GM23338 (cell line): ENCODE results near the gene UGT1A10. TPM values are rescaled to one million over a fixed set of nuclear protein-coding genes. Genes with fewer than 3 reads are reported as not detected.

Experiments
- ATAC-seq: fragments of 200-7000 bp; cut with Tn5 transposase; 3 replicates; pipeline ENCODE4 v1.9.1; 2020
- DNase-seq: peaks from one replicate; pipeline ENCODE4 v3.0.0-alpha.2; 2015; ENCODE audit warnings: low spot score
- H2AFZ ChIP-seq: fragments of 200-600 bp; sonication (generic); 2 replicates; pipeline ENCODE4 v1.8.0; 2016; ENCODE audit warnings: antibody characterized with exemption, mild to moderate bottlenecking, moderate library complexity
- H3F3A ChIP-seq: fragments of 200-600 bp; sonication (generic); replicated peaks from 2 replicates; pipeline ENCODE4 v1.8.0; 2017; ENCODE audit warnings: antibody characterized with exemption, mixed run types, low read depth
- H3K27ac ChIP-seq: fragments of 200-600 bp; sonication (generic); 2 replicates; pipeline ENCODE4 v1.6.1; 2016; ENCODE audit warnings: low read depth
- H3K27me3 ChIP-seq: fragments of 200-600 bp; sonication (generic); 2 replicates; pipeline ENCODE4 v1.8.0; 2016; ENCODE audit warnings: mild to moderate bottlenecking, mixed run types, moderate library complexity; ENCODE audit not compliant: insufficient read depth
- H3K36me3 ChIP-seq: fragments of 200-600 bp; sonication (generic); 2 replicates; pipeline ENCODE4 v1.8.0; 2016; ENCODE audit warnings: mild to moderate bottlenecking; ENCODE audit not compliant: insufficient read depth
- H3K4me1 ChIP-seq: fragments of 200-600 bp; sonication (generic); 2 replicates; pipeline ENCODE4 v1.8.0; 2016; ENCODE audit warnings: mild to moderate bottlenecking, moderate library complexity; ENCODE audit not compliant: insufficient read depth
- H3K4me2 ChIP-seq: fragments of 200-600 bp; sonication (generic); 2 replicates; pipeline ENCODE4 v1.7.1; 2017; ENCODE audit warnings: mixed run types
- H3K4me3 ChIP-seq: fragments of 200-600 bp; sonication (generic); 2 replicates; pipeline ENCODE4 v1.6.1; 2016; ENCODE audit warnings: mixed run types
- H3K79me2 ChIP-seq: fragments of 200-600 bp; sonication (generic); replicated peaks from 2 replicates; pipeline ENCODE4 v1.8.0; 2017; ENCODE audit warnings: mild to moderate bottlenecking; ENCODE audit not compliant: insufficient read depth
- H3K9me2 ChIP-seq: fragments of 200-600 bp; sonication (generic); 2 replicates; pipeline ENCODE4 v1.8.0; 2017; ENCODE audit not compliant: insufficient read depth
- H4K20me1 ChIP-seq: fragments of 200-600 bp; sonication (generic); replicated peaks from 2 replicates; pipeline ENCODE4 v1.8.0; 2017; ENCODE audit warnings: mild to moderate bottlenecking; ENCODE audit not compliant: insufficient read depth
- H3K27ac Mint-ChIP-seq: 2 replicates; pipeline ENCODE4 v1.8.0; 2020; ENCODE audit warnings: inconsistent platforms, mild to moderate bottlenecking, moderate library complexity, mixed read lengths
- H3K27me3 Mint-ChIP-seq: 3 replicates; pipeline ENCODE4 v1.8.0; 2022; ENCODE audit warnings: low read depth, mild to moderate bottlenecking, moderate library complexity, mixed read lengths, inconsistent platforms; ENCODE audit not compliant: insufficient read depth, poor library complexity
- H3K36me3 Mint-ChIP-seq: 3 replicates; pipeline ENCODE4 v1.8.0; 2021; ENCODE audit warnings: low read depth, mild to moderate bottlenecking, inconsistent platforms, moderate library complexity, mixed read lengths
- H3K4me1 Mint-ChIP-seq: 3 replicates; pipeline ENCODE4 v1.8.0; 2020; ENCODE audit warnings: mild to moderate bottlenecking, inconsistent platforms, mixed read lengths
- H3K4me3 Mint-ChIP-seq: 3 replicates; pipeline ENCODE4 v1.8.0; 2021; ENCODE audit warnings: moderate library complexity, mild to moderate bottlenecking, inconsistent platforms, mixed read lengths
- H3K9me3 Mint-ChIP-seq: 3 replicates; pipeline ENCODE4 v1.8.0; 2020; ENCODE audit warnings: moderate library complexity, mild to moderate bottlenecking, inconsistent platforms, mixed read lengths
- CREB1 ChIP-seq: fragments of 250-450 bp; sonication (Bioruptor Pico); IDR thresholded peaks from 2 replicates; pipeline ENCODE4 v1.5.0; 2020; ENCODE audit warnings: low read depth, mild to moderate bottlenecking, moderate library complexity
- CTCF ChIP-seq, 2 experiments: fragments of 200-600 bp in 1 of 2; sonication (generic) in 1 of 2; conservative IDR thresholded peaks; 2 replicates each; pipeline versions ENCODE4 v1.5.1 to v1.6.1; 2016 to 2017; ENCODE audit warnings: antibody characterized with exemption in 2 of 2, low read depth in 2 of 2, mild to moderate bottlenecking in 2 of 2, moderate library complexity in 1 of 2
- ETS1 ChIP-seq: IDR thresholded peaks from 2 replicates; pipeline ENCODE4 v1.6.1; 2016; ENCODE audit warnings: antibody characterized with exemption
- EZH2 ChIP-seq: fragments of 200-600 bp; sonication (generic); IDR thresholded peaks from one replicate; pipeline ENCODE4 v1.8.0; 2017; ENCODE audit warnings: antibody characterized with exemption, mild to moderate bottlenecking, low read depth; ENCODE audit not compliant: unreplicated experiment
- EZH2phosphoT487 ChIP-seq: fragments of 200-600 bp; sonication (generic); IDR thresholded peaks from one replicate; pipeline ENCODE4 v1.8.1; 2018; ENCODE audit warnings: antibody characterized with exemption; ENCODE audit not compliant: unreplicated experiment
- JUNB ChIP-seq: IDR thresholded peaks from one replicate; pipeline ENCODE4 v1.6.1; 2016; ENCODE audit warnings: antibody characterized with exemption; ENCODE audit not compliant: unreplicated experiment
- NANOG ChIP-seq: IDR thresholded peaks from 2 replicates; pipeline ENCODE4 v1.6.1; 2016; ENCODE audit warnings: antibody characterized with exemption, borderline replicate concordance
- POLR2AphosphoS5 ChIP-seq: IDR thresholded peaks from 2 replicates; pipeline ENCODE4 v1.6.1; 2016; ENCODE audit warnings: antibody characterized with exemption, low read depth
- REST ChIP-seq: IDR thresholded peaks from one replicate; pipeline ENCODE4 v1.6.1; 2018; ENCODE audit warnings: antibody characterized with exemption; ENCODE audit not compliant: unreplicated experiment
- STAT1 ChIP-seq: IDR thresholded peaks from one replicate; pipeline ENCODE4 v1.6.1; 2016; ENCODE audit warnings: antibody characterized with exemption; ENCODE audit not compliant: unreplicated experiment
- ZNF114 ChIP-seq: fragments of 250-450 bp; sonication (Bioruptor Pico); IDR thresholded peaks from 2 replicates; pipeline ENCODE4 v1.5.0; 2020; ENCODE audit warnings: mild to moderate bottlenecking, moderate library complexity
- ZNF331 ChIP-seq: fragments of 250-450 bp; sonication (Bioruptor Pico); IDR thresholded peaks from 2 replicates; pipeline ENCODE4 v1.5.0; 2020; ENCODE audit warnings: low read depth, mild to moderate bottlenecking, moderate library complexity
- ZNF462 ChIP-seq: fragments of 250-450 bp; sonication (Bioruptor Pico); IDR thresholded peaks from 2 replicates; pipeline ENCODE4 v1.5.0; 2020; ENCODE audit warnings: mild to moderate bottlenecking, moderate library complexity
- polyA plus RNA-seq: library from polyadenylated mRNA; unstranded; fragments of >200 nt; fragmentation: Nextera tagmentation; extraction: Ambion mirVana; gene quantifications from 2 replicates; pipeline ENCODE4 v1.2.1, GENCODE V29; 2016
- total RNA-seq: library from RNA; depleted of rRNA; stranded (reverse); fragments of >200 nt; shearing (Covaris generic); gene quantifications from 2 replicates; pipeline ENCODE4 v1.2.3, GENCODE V29; 2014

The UGT1A10 gene
- total and polyA plus RNA-seq, 2 experiments from 2014 or later: not detected

- no peaks in the 10 kb centered on the region for H3K4me1 ChIP-seq
- H3K27me3 Mint-ChIP-seq: peaks cover 4% of the 10 kb centered on the region
- H3K79me2 ChIP-seq: no peaks in the 10 kb centered on the region
- TF ChIP-seq ZNF114: no peak
- TF ChIP-seq CTCF (conservative IDR thresholded peaks at IDR 0.05; ENCODE audit: low read depth in 2 of 2): no peak
- no peak for TF ChIP-seq CREB1
- no peak for TF ChIP-seq STAT1
- no peak for TF ChIP-seq REST
- no peak for TF ChIP-seq ZNF462 (CRISPR knock-in tag)
- no peak for TF ChIP-seq ZNF331 (CRISPR knock-in tag)
- TF ChIP-seq EZH2: no peak
- TF ChIP-seq JUNB: no peak
- no peak for TF ChIP-seq POLR2AphosphoS5
- no peak for TF ChIP-seq EZH2phosphoT487
- TF ChIP-seq NANOG: no peak
- no peak for TF ChIP-seq ETS1
- no peaks in the 10 kb centered on the region for H3K4me1 Mint-ChIP-seq
- no peak overlapping the region for H2AFZ ChIP-seq
- no peaks in the 10 kb centered on the region for H3K36me3 Mint-ChIP-seq
- no peak overlapping the region for H3K27ac ChIP-seq
- H3F3A ChIP-seq: no peaks in the 10 kb centered on the region
- DNase-seq (no peak), ATAC-seq (no peak)
- no peak overlapping the region for H3K4me2 ChIP-seq
- no peak overlapping the region for H3K27ac Mint-ChIP-seq
- H3K27me3 ChIP-seq: no peaks in the 10 kb centered on the region
- no peaks in the 10 kb centered on the region for H3K9me2 ChIP-seq
- H3K4me3 Mint-ChIP-seq: no peak overlapping the region
- H3K9me3 Mint-ChIP-seq: no peaks in the 10 kb centered on the region; the same call in 2 of the 3 replicates
- no peaks in the 10 kb centered on the region for H4K20me1 ChIP-seq
- no peaks in the 10 kb centered on the region for H3K36me3 ChIP-seq
- no peak overlapping the region for H3K4me3 ChIP-seq
These were observed 44.3 kb downstream of the UGT1A10 start for GRCh38 chr2:233680361-233681045.
